HCT116 (cell line): ENCODE data around the gene MKNK1.

Source experiments
- ATF3 ChIP-seq: IDR thresholded peaks from 2 replicates; pipeline ENCODE4 v1.6.1; 2012
- CEBPB ChIP-seq: IDR thresholded peaks from 2 replicates; pipeline ENCODE4 v1.6.1; 2012; ENCODE audit warnings: low read depth
- CTCF ChIP-seq, 3 experiments: fragments of 200-600 bp in 1 of 3; sonication (generic) in 1 of 3; IDR thresholded peaks in 2 of 3; conservative IDR thresholded peaks in 1 of 3; 2 replicates each; pipeline ENCODE4 v1.5.1; 2012 to 2017; ENCODE audit warnings: low read depth in 2 of 3, low read length in 2 of 3, antibody characterized with exemption in 1 of 3, borderline replicate concordance in 1 of 3, control low read depth in 1 of 3, mild to moderate bottlenecking in 1 of 3, mixed read lengths in 1 of 3, mixed run types in 1 of 3, moderate library complexity in 1 of 3; ENCODE audit not compliant: insufficient read depth in 1 of 3
- EZH2 ChIP-seq: fragments of 200-600 bp; sonication (generic); IDR thresholded peaks from 2 replicates; pipeline ENCODE4 v1.6.1; 2017; ENCODE audit warnings: antibody characterized with exemption, mixed run types
- EZH2phosphoT487 ChIP-seq: fragments of 200-600 bp; IDR thresholded peaks from 2 replicates; pipeline ENCODE4 v1.6.1; 2018; ENCODE audit warnings: antibody characterized with exemption, borderline replicate concordance
- JUND ChIP-seq: IDR thresholded peaks from 2 replicates; pipeline ENCODE4 v1.6.1; 2012
- MAX ChIP-seq: IDR thresholded peaks from 2 replicates; pipeline ENCODE4 v1.6.1; 2012
- POLR2A ChIP-seq: IDR thresholded peaks from 2 replicates; pipeline ENCODE4 v1.7.0; 2011; ENCODE audit warnings: borderline replicate concordance; ENCODE audit not compliant: insufficient read depth, insufficient read length; ENCODE audit errors: extremely low read depth
- POLR2AphosphoS5 ChIP-seq: IDR thresholded peaks from 2 replicates; pipeline ENCODE4 v1.6.1; 2011; ENCODE audit warnings: mild to moderate bottlenecking, low read depth, low read length, moderate library complexity
- RAD21 ChIP-seq: IDR thresholded peaks from 2 replicates; pipeline ENCODE4 v1.6.1; 2012; ENCODE audit warnings: low read depth, mild to moderate bottlenecking
- SIN3A ChIP-seq: IDR thresholded peaks from 2 replicates; pipeline ENCODE4 v1.6.1; 2012; ENCODE audit warnings: low read depth
- SP1 ChIP-seq: IDR thresholded peaks from 2 replicates; pipeline ENCODE4 v1.6.1; 2012; ENCODE audit warnings: low read depth
- SRF ChIP-seq: IDR thresholded peaks from 2 replicates; pipeline ENCODE4 v1.6.1; 2012; ENCODE audit warnings: low read depth
- ZNF274 ChIP-seq: fragments of 200-500 bp; sonication (Bioruptor generic); IDR thresholded peaks from 2 replicates; pipeline ENCODE4 v1.6.1; 2014; ENCODE audit warnings: mild to moderate bottlenecking, low read depth, low read length, inconsistent platforms

- TF ChIP-seq POLR2A (no peak), CTCF (IDR thresholded peaks at IDR 0.05 in 2 of 3, conservative IDR thresholded peaks at IDR 0.05 in 1 of 3; ENCODE audit: borderline replicate concordance in 1 of 3, insufficient read depth in 1 of 3, low read depth in 2 of 3, low read length in 2 of 3) (no peak), EZH2 (no peak), ZNF274 (no peak), SIN3A (no peak), EZH2phosphoT487 (no peak), SRF (no peak), ATF3 (no peak), POLR2AphosphoS5 (no peak), CEBPB (no peak), SP1 (no peak), RAD21 (no peak), JUND (no peak), MAX (no peak)
These were observed 2.6 kb downstream of the MKNK1 start for GRCh38 chr1:46601257-46602007.
